HG03571 (cell line): ENCODE data around the gene TANGO2.

Experiments used
- ATAC-seq: cut with Tn5 transposase; IDR thresholded peaks from one replicate; pipeline ENCODE4 v1.9.1; 2021; ENCODE audit not compliant: unreplicated experiment

Gene TANGO2

GRCh38 chr22:20039683-20040325, 18.9 kb downstream of the TANGO2 start:
- no peak for ATAC-seq

GRCh38 chr22:20040327-20041200, 19.7 kb downstream of the TANGO2 start:
- no peak for ATAC-seq

GRCh38 chr22:20043057-20043996, 22.4 kb downstream of the TANGO2 start:
- no peak for ATAC-seq

- ATAC-seq: no peak
Observed at GRCh38 chr22:20043997-20044342, 23.1 kb downstream of the TANGO2 start.

- ATAC-seq: no peak
Observed at GRCh38 chr22:20044495-20045151, 23.7 kb downstream of the TANGO2 start.

- no peak for ATAC-seq
Observed at GRCh38 chr22:20046730-20047129, 25.8 kb downstream of the TANGO2 start.

- ATAC-seq: no peak
Observed at GRCh38 chr22:20051927-20052308, 31.0 kb downstream of the TANGO2 start.

GRCh38 chr22:20052309-20053259, 31.7 kb downstream of the TANGO2 start:
- no peak for ATAC-seq

- no peak for ATAC-seq
Observed at GRCh38 chr22:20053407-20054033, 32.6 kb downstream of the TANGO2 start.

GRCh38 chr22:20054034-20054427, 33.1 kb downstream of the TANGO2 start:
- ATAC-seq: no peak

- no peak for ATAC-seq
Observed at GRCh38 chr22:20054485-20054884, 33.6 kb downstream of the TANGO2 start.

GRCh38 chr22:20055144-20055543, 34.2 kb downstream of the TANGO2 start:
- ATAC-seq: no peak

- no peak for ATAC-seq
Observed at GRCh38 chr22:20055654-20056053, 34.7 kb downstream of the TANGO2 start.

- ATAC-seq: no peak
Observed at GRCh38 chr22:20056161-20056560, 35.3 kb downstream of the TANGO2 start.

GRCh38 chr22:20056696-20057386, 35.9 kb downstream of the TANGO2 start:
- ATAC-seq: no peak

- ATAC-seq: no peak
Observed at GRCh38 chr22:20057596-20058268, 36.8 kb downstream of the TANGO2 start.

GRCh38 chr22:20058989-20059770, 38.3 kb downstream of the TANGO2 start:
- no peak for ATAC-seq
